DMS53 (cell line): Measurements from ENCODE around the gene PIGX.
"Not testable (repeated sequence)": the region's sequence is repeated elsewhere in the genome, so short reads cannot be mapped to it uniquely, and the experiment has no call there.

Experiments
- DNase-seq: peaks from one replicate; lab custom pipeline; 2025; lab: John Stamatoyannopoulos, UW

Gene PIGX

GRCh38 chr3:196706327-196706726 is 5.8 kb upstream of the PIGX start:
- no peak for DNase-seq

- no peak for DNase-seq
These were observed 5.4 kb upstream of the PIGX start for GRCh38 chr3:196706731-196707130.

GRCh38 chr3:196707566-196707965 is 4.6 kb upstream of the PIGX start:
- no peak for DNase-seq

- DNase-seq = no peak
These were observed 3.7 kb upstream of the PIGX start for GRCh38 chr3:196708467-196708866.

- no peak for DNase-seq
These were observed 587 bp downstream of the PIGX start for GRCh38 chr3:196712514-196713413.

- DNase-seq = not testable (repeated sequence)
These were observed 5.0 kb downstream of the PIGX start for GRCh38 chr3:196717162-196717561.

- DNase-seq = no peak
These were observed 8.9 kb downstream of the PIGX start for GRCh38 chr3:196721097-196721496.

- DNase-seq = no peak
These were observed 14.9 kb downstream of the PIGX start for GRCh38 chr3:196726788-196727675.

- no peak for DNase-seq
These were observed 23.6 kb downstream of the PIGX start for GRCh38 chr3:196735751-196736150.

- DNase-seq = no peak
These were observed 24.6 kb downstream of the PIGX start for GRCh38 chr3:196736670-196737374.

- no peak for DNase-seq
These were observed 25.5 kb downstream of the PIGX start for GRCh38 chr3:196737655-196738054.

- peak; percentile 91 for DNase-seq
These were observed 27.7 kb downstream of the PIGX start, which contains the start of gene PAK2 for GRCh38 chr3:196739671-196740480. TSS of gene PAK2 (plus strand) at chr3:196739857. CDS start at chr3:196782647, 42,790 bp downstream.

- DNase-seq = peak; percentile 64
These were observed 28.5 kb downstream of the PIGX start for GRCh38 chr3:196740481-196741248.

GRCh38 chr3:196741249-196741889 is 29.2 kb downstream of the PIGX start:
- peak; percentile 5 for DNase-seq

GRCh38 chr3:196743569-196743968 is 31.4 kb downstream of the PIGX start:
- not testable (repeated sequence) for DNase-seq

GRCh38 chr3:196749125-196749524 is 36.9 kb downstream of the PIGX start:
- DNase-seq = no peak

GRCh38 chr3:196753201-196753600 is 41.0 kb downstream of the PIGX start:
- no peak for DNase-seq

- no peak for DNase-seq
These were observed 42.2 kb downstream of the PIGX start for GRCh38 chr3:196754091-196754981.

- peak; percentile 24 for DNase-seq
These were observed 44.6 kb downstream of the PIGX start for GRCh38 chr3:196756732-196757131.
